ENCODE data around the gene PCDHGB1. TPM values are rescaled to one million over a fixed set of nuclear protein-coding genes. Genes with fewer than 3 reads are reported as not detected.
"Not testable (repeated sequence)": the region's sequence is repeated elsewhere in the genome, so short reads cannot be mapped to it uniquely, and the experiment has no call there.

The PCDHGB1 gene
- total RNA-seq, 1 donor from 2014 or later = 9.6 TPM

DNA sequence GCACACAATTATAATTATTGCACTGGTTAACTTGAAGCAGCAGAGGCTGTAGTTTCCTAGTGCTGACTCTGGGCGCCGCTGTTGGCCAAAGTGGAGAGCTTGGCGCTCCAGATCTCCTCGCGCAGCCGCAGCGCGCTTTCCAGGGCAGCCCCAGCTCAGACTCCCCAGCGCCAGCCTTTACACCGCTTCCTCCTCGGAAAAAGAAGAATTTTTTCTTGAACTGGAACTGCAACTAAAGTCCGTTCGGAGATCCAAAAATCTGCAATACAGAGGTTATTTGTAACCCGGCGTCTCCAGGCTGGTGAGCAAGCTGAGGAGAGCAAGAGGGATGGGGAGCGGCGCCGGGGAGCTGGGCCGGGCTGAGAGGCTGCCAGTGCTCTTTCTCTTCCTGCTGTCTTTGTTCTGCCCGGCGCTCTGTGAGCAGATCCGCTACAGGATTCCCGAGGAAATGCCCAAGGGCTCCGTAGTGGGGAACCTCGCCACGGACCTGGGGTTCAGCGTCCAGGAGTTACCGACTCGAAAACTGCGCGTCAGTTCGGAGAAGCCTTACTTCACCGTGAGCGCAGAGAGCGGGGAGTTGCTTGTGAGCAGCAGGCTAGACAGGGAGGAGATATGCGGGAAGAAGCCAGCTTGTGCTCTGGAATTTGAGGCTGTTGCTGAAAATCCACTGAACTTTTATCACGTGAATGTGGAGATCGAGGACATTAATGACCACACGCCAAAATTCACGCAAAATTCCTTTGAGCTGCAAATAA lies 37.8 kb downstream of the PCDHGB1 start, which contains the start of gene PCDHGB4:
Gene PCDHGB4, plus strand, starts transcription at position 142 of the 755 bp plus-strand sequence. Its CDS starts 187 bp downstream, at position 329.
- not testable (repeated sequence) for H3K4me1 Mint-ChIP-seq (ENCODE audit: low read depth, unreplicated experiment); H3K27me3 Mint-ChIP-seq (ENCODE audit: unreplicated experiment)
- Mint-ChIP-seq H3K36me3 (ENCODE audit: unreplicated experiment) (peaks cover 75% of the 10 kb centered on the region), H3K4me3 (ENCODE audit: unreplicated experiment) (peak within 1 kb of the TSS; percentile 86), H3K9me3 (ENCODE audit: unreplicated experiment) (peaks cover 43% of the 10 kb centered on the region), H3K27ac (ENCODE audit: unreplicated experiment) (peak within 1 kb of the TSS; percentile 84)
- peak; percentile 75 for DNase-seq
- peak; percentile 63 for TF ChIP-seq CTCF (IDR thresholded peaks at IDR 0.05; ENCODE audit: partially characterized antibody, unreplicated experiment)

- H3K9me3 Mint-ChIP-seq (ENCODE audit: unreplicated experiment) = peaks cover 43% of the 10 kb centered on the region
- no peak for DNase-seq
- peaks cover 8% of the 10 kb centered on the region for H3K27me3 Mint-ChIP-seq (ENCODE audit: unreplicated experiment)
- TF ChIP-seq CTCF (IDR thresholded peaks at IDR 0.05; ENCODE audit: partially characterized antibody, unreplicated experiment) = no peak
- H3K36me3 Mint-ChIP-seq (ENCODE audit: unreplicated experiment) = peaks cover 75% of the 10 kb centered on the region
- peak overlapping the region; percentile 63 for H3K4me3 Mint-ChIP-seq (ENCODE audit: unreplicated experiment)
- H3K27ac Mint-ChIP-seq (ENCODE audit: unreplicated experiment) = no peak overlapping the region
- peaks cover 3% of the 10 kb centered on the region for H3K4me1 Mint-ChIP-seq (ENCODE audit: low read depth, unreplicated experiment)
These were observed 38.8 kb downstream of the PCDHGB1 start for GRCh38 chr5:141388661-141389060.

GRCh38 chr5:141389153-141390042 lies 39.5 kb downstream of the PCDHGB1 start:
- Mint-ChIP-seq H3K4me1 (ENCODE audit: low read depth, unreplicated experiment) (peaks cover 3% of the 10 kb centered on the region), H3K9me3 (ENCODE audit: unreplicated experiment) (peaks cover 48% of the 10 kb centered on the region), H3K27me3 (ENCODE audit: unreplicated experiment) (peaks cover 8% of the 10 kb centered on the region), H3K27ac (ENCODE audit: unreplicated experiment) (peak overlapping the region; percentile 56), H3K4me3 (ENCODE audit: unreplicated experiment) (peak overlapping the region; percentile 74), H3K36me3 (ENCODE audit: unreplicated experiment) (peaks cover 74% of the 10 kb centered on the region)
- no peak for TF ChIP-seq CTCF (IDR thresholded peaks at IDR 0.05; ENCODE audit: partially characterized antibody, unreplicated experiment)
- DNase-seq = no peak

DNA sequence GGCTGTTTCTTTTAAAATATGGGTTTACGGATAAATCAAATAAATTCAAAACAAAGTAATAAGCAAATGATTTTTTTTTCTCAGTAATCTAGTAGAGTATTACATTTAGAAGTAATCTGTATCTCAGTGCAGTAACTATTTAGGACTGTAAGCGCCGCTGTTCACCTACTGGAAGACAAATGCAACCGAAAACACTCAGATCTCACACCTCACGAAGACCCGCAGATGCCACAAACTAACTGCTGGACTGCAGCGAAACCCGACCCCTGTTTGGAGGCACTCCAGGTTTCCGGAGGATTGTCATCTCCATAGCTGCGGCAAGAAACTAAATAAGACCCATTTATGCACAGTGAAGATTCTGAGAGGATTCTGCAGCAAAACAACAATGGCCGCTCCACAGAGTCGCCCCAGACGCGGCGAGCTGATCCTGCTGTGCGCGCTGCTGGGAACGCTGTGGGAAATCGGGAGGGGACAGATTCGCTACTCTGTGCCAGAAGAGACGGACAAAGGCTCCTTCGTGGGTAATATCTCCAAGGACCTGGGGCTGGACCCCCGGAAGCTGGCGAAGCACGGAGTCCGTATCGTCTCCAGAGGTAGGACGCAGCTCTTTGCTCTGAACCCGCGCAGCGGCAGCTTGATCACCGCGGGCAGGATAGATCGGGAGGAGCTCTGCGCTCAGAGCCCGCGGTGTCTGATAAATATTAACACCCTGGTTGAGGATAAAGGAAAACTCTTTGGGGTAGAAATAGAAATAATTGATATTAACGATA lies 42.7 kb downstream of the PCDHGB1 start, which contains the start of gene PCDHGA8:
Gene PCDHGA8, plus strand, starts transcription at position 205 of the 770 bp plus-strand sequence. Its CDS starts 181 bp downstream, at position 386.
- Mint-ChIP-seq H3K9me3 (ENCODE audit: unreplicated experiment) (peaks cover 48% of the 10 kb centered on the region), H3K36me3 (ENCODE audit: unreplicated experiment) (peaks cover 69% of the 10 kb centered on the region)

More for the DNA sequence above, 42.7 kb downstream of the PCDHGB1 start, which contains the start of gene PCDHGA8:
- peak within 1 kb of the TSS; percentile 48 for H3K27ac Mint-ChIP-seq (ENCODE audit: unreplicated experiment)
- no peak for DNase-seq
- no peak within 1 kb of the TSS for H3K4me3 Mint-ChIP-seq (ENCODE audit: unreplicated experiment)
- H3K27me3 Mint-ChIP-seq (ENCODE audit: unreplicated experiment) = peaks cover 12% of the 10 kb centered on the region
- no peak for TF ChIP-seq CTCF (IDR thresholded peaks at IDR 0.05; ENCODE audit: partially characterized antibody, unreplicated experiment)
- peaks cover 3% of the 10 kb centered on the region for H3K4me1 Mint-ChIP-seq (ENCODE audit: low read depth, unreplicated experiment)

All from glutamatergic neuron (in vitro differentiated cells).